ENCODE data around the gene TMEM14C. TPM values are rescaled to one million over a fixed set of nuclear protein-coding genes. Genes with fewer than 3 reads are reported as not detected.
A peak's percentile ranks its signal among the peaks of the same experiment; 100 is the strongest.

TMEM14C gene
- total RNA-seq, 4 donors from 2014 or later: 63.4 to 76.7 (median 73.7) TPM

- 84% methylated on average over 1 of the region's 1 CpG for WGBS
These were observed 33.2 kb downstream of the TMEM14C start for GRCh38 chr6:10756085-10756484.

GRCh38 chr6:10759312-10759839, 36.5 kb downstream of the TMEM14C start:
- no peak for DNase-seq (ENCODE audit: low spot score in 2 of 2)
- peaks cover 31% of the 10 kb centered on the region for H3K36me3 ChIP-seq
- no peaks in the 10 kb centered on the region for H3K27me3 ChIP-seq
- 37% methylated on average over 3 of the region's 3 CpGs for WGBS
- peaks cover 11% of the 10 kb centered on the region for H3K4me1 ChIP-seq
- TF ChIP-seq POLR2AphosphoS5 (IDR thresholded peaks at IDR 0.05) (no peak), EP300 (IDR thresholded peaks at IDR 0.05) (no peak), POLR2A (IDR thresholded peaks at IDR 0.05) (no peak), CTCF (IDR thresholded peaks at IDR 0.05) (peak; percentile 14 to 34)
- no peak overlapping the region for H3K4me3 ChIP-seq
- H3K9me3 ChIP-seq: no peaks in the 10 kb centered on the region
- H3K27ac ChIP-seq: no peak overlapping the region

More at GRCh38 chr6:10756085-10756484, 33.2 kb downstream of the TMEM14C start:
- no peak for DNase-seq (ENCODE audit: low spot score in 2 of 2)
- H3K27me3 ChIP-seq: no peaks in the 10 kb centered on the region
- H3K4me3 ChIP-seq: no peak overlapping the region
- H3K9me3 ChIP-seq: no peaks in the 10 kb centered on the region
- H3K27ac ChIP-seq: no peak overlapping the region
- H3K36me3 ChIP-seq: peaks cover 61% of the 10 kb centered on the region
- peaks cover 11% of the 10 kb centered on the region for H3K4me1 ChIP-seq
- no peak for TF ChIP-seq EP300 (IDR thresholded peaks at IDR 0.05)
- TF ChIP-seq POLR2A (IDR thresholded peaks at IDR 0.05): no peak
- TF ChIP-seq POLR2AphosphoS5 (IDR thresholded peaks at IDR 0.05): no peak

GRCh38 chr6:10759884-10760329, 37.0 kb downstream of the TMEM14C start:
- no peak for DNase-seq (ENCODE audit: low spot score in 2 of 2)
- H3K9me3 ChIP-seq: no peaks in the 10 kb centered on the region
- WGBS: 40% methylated on average over 6 of the region's 6 CpGs
- peaks cover 11% of the 10 kb centered on the region for H3K4me1 ChIP-seq
- H3K27me3 ChIP-seq: no peaks in the 10 kb centered on the region
- H3K27ac ChIP-seq: no peak overlapping the region
- TF ChIP-seq EP300 (IDR thresholded peaks at IDR 0.05): no peak
- no peak for TF ChIP-seq POLR2A (IDR thresholded peaks at IDR 0.05)
- no peak for TF ChIP-seq CTCF (IDR thresholded peaks at IDR 0.05)
- no peak for TF ChIP-seq POLR2AphosphoS5 (IDR thresholded peaks at IDR 0.05)
- no peak overlapping the region for H3K4me3 ChIP-seq
- peaks cover 26% of the 10 kb centered on the region for H3K36me3 ChIP-seq

GRCh38 chr6:10763006-10763405, 40.1 kb downstream of the TMEM14C start:
- no peak for DNase-seq (ENCODE audit: low spot score in 2 of 2)
- H3K27me3 ChIP-seq: no peaks in the 10 kb centered on the region
- H3K9me3 ChIP-seq: no peaks in the 10 kb centered on the region
- H3K4me3 ChIP-seq: no peak overlapping the region
- TF ChIP-seq CTCF (IDR thresholded peaks at IDR 0.05) (no peak), EP300 (IDR thresholded peaks at IDR 0.05) (no peak), POLR2A (IDR thresholded peaks at IDR 0.05) (no peak), POLR2AphosphoS5 (IDR thresholded peaks at IDR 0.05) (no peak)
- H3K36me3 ChIP-seq: no peaks in the 10 kb centered on the region
- H3K4me1 ChIP-seq: peaks cover 11% of the 10 kb centered on the region
- no peak overlapping the region for H3K27ac ChIP-seq
- WGBS: 80% methylated on average over 2 of the region's 2 CpGs

- no peak for TF ChIP-seq POLR2AphosphoS5 (IDR thresholded peaks at IDR 0.05)
- no peak for TF ChIP-seq EP300 (IDR thresholded peaks at IDR 0.05)
- no peak for DNase-seq (ENCODE audit: low spot score in 2 of 2)
- no peak overlapping the region for H3K27ac ChIP-seq
- H3K36me3 ChIP-seq: peaks cover 17% of the 10 kb centered on the region
- no peaks in the 10 kb centered on the region for H3K9me3 ChIP-seq
- H3K4me1 ChIP-seq: no peaks in the 10 kb centered on the region
- WGBS: 80% methylated on average over 3 of the region's 3 CpGs
- no peak overlapping the region for H3K4me3 ChIP-seq
- H3K27me3 ChIP-seq: no peaks in the 10 kb centered on the region
These were observed 46.5 kb downstream of the TMEM14C start for GRCh38 chr6:10769419-10769818.

- WGBS: 82% methylated on average over 12 of the region's 12 CpGs
- Histone ChIP-seq H3K9me3 (no peaks in the 10 kb centered on the region), H3K4me3 (no peak overlapping the region), H3K27me3 (no peaks in the 10 kb centered on the region), H3K4me1 (no peaks in the 10 kb centered on the region), H3K36me3 (peaks cover 33% of the 10 kb centered on the region), H3K27ac (no peak overlapping the region)
- DNase-seq (ENCODE audit: low spot score in 2 of 2): no peak
- no peak for TF ChIP-seq EP300 (IDR thresholded peaks at IDR 0.05)
- no peak for TF ChIP-seq POLR2A (IDR thresholded peaks at IDR 0.05)
- TF ChIP-seq POLR2AphosphoS5 (IDR thresholded peaks at IDR 0.05): no peak
- TF ChIP-seq CTCF (IDR thresholded peaks at IDR 0.05): no peak
These were observed 48.6 kb downstream of the TMEM14C start for GRCh38 chr6:10771371-10771894.
